Progenitor cell of endocrine pancreas (in vitro differentiated cells): ENCODE results near the gene PLB1. TPM values are rescaled to one million over a fixed set of nuclear protein-coding genes. Genes with fewer than 3 reads are reported as not detected.

ENCODE experiments used
- DNase-seq: peaks from one replicate; pipeline ENCODE4 v3.0.0; 2021; ENCODE audit warnings: low spot score; ENCODE audit not compliant: unreplicated experiment
- H3K27ac Mint-ChIP-seq: 2 replicates; pipeline ENCODE4 v1.8.0; 2021; ENCODE audit warnings: mild to moderate bottlenecking, moderate library complexity, mixed read lengths
- H3K27me3 Mint-ChIP-seq: 2 replicates; pipeline ENCODE4 v1.8.0; 2021; ENCODE audit warnings: mixed read lengths
- H3K36me3 Mint-ChIP-seq: 2 replicates; pipeline ENCODE4 v1.8.0; 2022; ENCODE audit warnings: mixed read lengths; ENCODE audit not compliant: insufficient read depth
- H3K4me1 Mint-ChIP-seq: 2 replicates; pipeline ENCODE4 v1.8.0; 2021; ENCODE audit warnings: low read depth, mixed read lengths
- H3K4me3 Mint-ChIP-seq: 2 replicates; pipeline ENCODE4 v1.8.0; 2021; ENCODE audit warnings: low read depth, mild to moderate bottlenecking, moderate library complexity, mixed read lengths
- H3K9me3 Mint-ChIP-seq: 2 replicates; pipeline ENCODE4 v1.8.0; 2021; ENCODE audit warnings: low read depth, mixed read lengths
- total RNA-seq: library from RNA; stranded (reverse); gene quantifications from 2 replicates; pipeline ENCODE4 v1.2.1, GENCODE V29; 2021
- TF ChIP-seq, protein P1 (sequence below): fragments of 200-600 bp; sonication (generic); IDR thresholded peaks from one replicate; pipeline ENCODE4 v1.5.0; 2021; ENCODE audit warnings: antibody characterized with exemption, mild to moderate bottlenecking; ENCODE audit not compliant: unreplicated experiment

Gene PLB1
- total RNA-seq, 1 donor from 2014 or later, result 0.65 TPM

DNA sequence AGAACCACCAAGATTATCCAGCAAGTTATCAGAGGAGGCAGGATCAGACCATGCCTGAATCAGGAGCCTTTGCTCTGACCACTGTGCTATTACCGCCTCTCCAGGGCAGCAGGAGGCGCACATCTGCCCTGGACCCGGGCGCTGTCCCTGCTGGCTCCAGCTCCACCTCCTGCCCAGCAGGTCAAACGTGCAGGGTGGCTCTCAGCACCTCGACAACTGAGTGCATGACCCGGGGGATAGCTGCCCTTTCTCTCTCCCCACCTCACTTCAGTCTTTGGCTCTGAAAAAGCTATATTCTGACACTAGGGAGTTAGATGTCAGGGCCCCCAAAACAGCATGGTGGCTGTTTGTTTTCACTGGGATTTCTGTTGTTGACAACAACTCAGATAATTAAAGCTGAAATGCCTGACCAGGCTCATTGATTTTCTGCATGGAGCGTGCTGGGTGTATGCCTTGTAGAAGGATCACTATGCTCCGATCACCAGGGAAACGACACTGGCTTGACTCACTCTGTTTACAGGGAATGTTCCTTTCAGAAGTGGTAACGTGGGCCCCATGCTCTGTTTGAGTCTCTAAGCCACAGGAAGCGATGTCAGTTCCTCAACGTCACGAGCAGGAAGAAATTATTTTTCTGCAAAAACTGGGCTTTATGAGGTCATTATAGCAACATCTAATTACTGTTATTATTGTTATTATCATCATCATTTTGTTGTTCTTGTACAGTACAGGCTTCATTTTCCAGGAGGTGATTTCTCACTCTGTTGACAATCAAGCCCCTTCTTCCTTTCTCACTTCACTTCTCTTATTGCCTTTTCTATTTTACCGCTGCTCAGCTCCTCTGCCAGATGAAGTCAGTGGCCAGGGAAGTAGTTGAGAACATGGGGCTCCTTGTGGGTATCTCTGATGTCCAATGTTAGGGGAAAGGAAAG, 125.6 kb downstream of the PLB1 start:
- DNase-seq, result peak; percentile 44
- Mint-ChIP-seq H3K27ac (peak overlapping the region; percentile 93), H3K9me3 (no peaks in the 10 kb centered on the region), H3K36me3 (no peaks in the 10 kb centered on the region), H3K4me3 (peak overlapping the region; percentile 44), H3K27me3 (no peaks in the 10 kb centered on the region), H3K4me1 (peaks cover 33% of the 10 kb centered on the region)
- TF ChIP-seq, protein P1, sequence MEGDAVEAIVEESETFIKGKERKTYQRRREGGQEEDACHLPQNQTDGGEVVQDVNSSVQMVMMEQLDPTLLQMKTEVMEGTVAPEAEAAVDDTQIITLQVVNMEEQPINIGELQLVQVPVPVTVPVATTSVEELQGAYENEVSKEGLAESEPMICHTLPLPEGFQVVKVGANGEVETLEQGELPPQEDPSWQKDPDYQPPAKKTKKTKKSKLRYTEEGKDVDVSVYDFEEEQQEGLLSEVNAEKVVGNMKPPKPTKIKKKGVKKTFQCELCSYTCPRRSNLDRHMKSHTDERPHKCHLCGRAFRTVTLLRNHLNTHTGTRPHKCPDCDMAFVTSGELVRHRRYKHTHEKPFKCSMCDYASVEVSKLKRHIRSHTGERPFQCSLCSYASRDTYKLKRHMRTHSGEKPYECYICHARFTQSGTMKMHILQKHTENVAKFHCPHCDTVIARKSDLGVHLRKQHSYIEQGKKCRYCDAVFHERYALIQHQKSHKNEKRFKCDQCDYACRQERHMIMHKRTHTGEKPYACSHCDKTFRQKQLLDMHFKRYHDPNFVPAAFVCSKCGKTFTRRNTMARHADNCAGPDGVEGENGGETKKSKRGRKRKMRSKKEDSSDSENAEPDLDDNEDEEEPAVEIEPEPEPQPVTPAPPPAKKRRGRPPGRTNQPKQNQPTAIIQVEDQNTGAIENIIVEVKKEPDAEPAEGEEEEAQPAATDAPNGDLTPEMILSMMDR, result peak; percentile 62

DNA sequence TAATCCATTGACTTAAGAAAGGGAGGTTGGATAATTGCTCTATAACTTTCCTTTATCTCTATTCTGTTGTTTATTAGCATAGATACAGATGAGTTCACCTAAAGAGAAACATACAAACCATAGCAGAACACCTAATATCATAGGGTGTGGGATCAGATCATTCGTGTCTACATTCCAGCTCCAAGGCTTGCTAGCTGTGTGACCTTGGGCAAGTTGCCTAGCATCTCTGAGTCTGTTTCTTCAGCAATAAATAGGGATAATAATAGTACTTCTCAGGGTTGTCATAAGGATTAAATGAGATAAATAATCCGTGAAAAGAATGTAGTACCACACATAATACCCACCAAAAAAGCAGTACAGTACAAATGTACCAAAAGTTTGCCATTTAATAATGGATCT, 126.2 kb downstream of the PLB1 start:
- Mint-ChIP-seq H3K4me1 (peaks cover 33% of the 10 kb centered on the region), H3K36me3 (no peaks in the 10 kb centered on the region), H3K27ac (peak overlapping the region; percentile 93), H3K9me3 (no peaks in the 10 kb centered on the region), H3K4me3 (no peak overlapping the region), H3K27me3 (no peaks in the 10 kb centered on the region)
- DNase-seq, result no peak
- TF ChIP-seq, protein P1, result no peak

DNA sequence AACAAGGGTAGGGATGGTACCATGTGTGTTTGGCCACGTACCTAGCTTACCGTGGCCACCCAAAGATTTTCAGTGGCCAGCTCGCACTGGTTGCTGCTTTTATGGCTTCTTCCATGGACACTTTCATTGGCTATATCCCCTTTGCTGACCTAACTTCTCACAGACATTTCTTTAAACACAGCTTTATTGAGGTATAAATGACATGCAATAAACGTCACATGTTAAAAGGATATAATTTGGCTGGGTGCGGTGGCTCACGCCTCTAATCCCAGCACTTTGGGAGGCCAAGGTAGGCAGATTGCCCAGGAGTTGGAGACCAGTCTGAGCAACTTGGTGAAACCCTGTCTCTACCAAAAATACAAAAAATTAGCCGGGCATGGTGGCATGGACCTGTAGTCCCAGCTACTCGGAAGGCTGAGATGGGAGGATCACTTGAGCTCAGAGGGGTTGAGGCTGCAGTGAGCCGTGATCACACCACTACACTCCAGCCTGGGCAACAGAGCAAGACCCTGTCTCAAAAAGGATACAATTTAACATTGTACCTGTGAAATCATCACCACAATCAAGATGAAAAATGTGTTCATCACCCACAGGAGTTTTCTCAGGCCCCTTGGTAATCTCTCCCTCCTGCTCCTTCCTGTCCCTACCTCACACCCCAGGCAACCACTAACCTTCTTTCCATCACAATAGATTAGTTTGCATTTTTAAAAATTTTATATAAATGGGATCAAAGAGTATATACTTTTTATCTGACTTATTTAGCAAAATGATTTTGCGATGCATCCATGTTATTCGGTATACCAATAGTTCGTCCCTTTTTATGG, 127.9 kb downstream of the PLB1 start:
- Mint-ChIP-seq H3K27ac (peak overlapping the region; percentile 10), H3K36me3 (no peaks in the 10 kb centered on the region), H3K4me1 (peaks cover 33% of the 10 kb centered on the region), H3K4me3 (no peak overlapping the region), H3K27me3 (no peaks in the 10 kb centered on the region), H3K9me3 (no peaks in the 10 kb centered on the region)
- no peak for DNase-seq
- TF ChIP-seq, protein P1, result no peak

DNA sequence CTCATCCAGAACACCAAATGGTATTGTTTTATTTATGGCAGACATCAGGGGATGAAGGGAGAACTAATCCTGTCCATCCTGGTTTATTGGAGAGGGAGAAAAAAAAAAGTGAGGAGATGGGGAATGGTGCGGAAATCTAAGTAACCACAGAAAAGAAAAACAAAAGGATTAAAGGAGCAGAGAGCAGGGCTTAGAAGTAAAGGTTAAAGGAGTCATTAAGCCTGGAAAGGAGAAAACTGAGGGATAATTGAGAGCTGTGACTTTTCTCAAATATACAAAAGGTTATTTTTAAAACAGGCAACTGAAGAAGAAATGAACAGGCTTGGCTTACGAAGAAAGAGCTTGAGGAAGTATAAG, 128.6 kb downstream of the PLB1 start:
- Mint-ChIP-seq H3K4me3 (no peak overlapping the region), H3K4me1 (peaks cover 30% of the 10 kb centered on the region), H3K36me3 (no peaks in the 10 kb centered on the region), H3K27ac (peak overlapping the region; percentile 10), H3K27me3 (no peaks in the 10 kb centered on the region), H3K9me3 (no peaks in the 10 kb centered on the region)
- no peak for DNase-seq
- TF ChIP-seq, protein P1, result no peak
